Adrenal gland (tissue), 5 donors: ENCODE data around the gene IL1B.

ENCODE experiments used
- CTCF ChIP-seq, 6 experiments: fragments of 450-650 bp in 4 of 6; fragments of 200-600 bp in 2 of 6; sonication (generic) in 1 of 6; IDR thresholded peaks; 1 replicate in 5 of 6; 2 replicates in 1 of 6; pipeline versions ENCODE4 v1.5.1 to v1.8.0; 2016 to 2021; ENCODE audit warnings: antibody characterized with exemption in 6 of 6, mild to moderate bottlenecking in 2 of 6, moderate library complexity in 1 of 6
- POLR2A ChIP-seq, 2 donors: fragments of 450-650 bp; IDR thresholded peaks; one replicate each; pipeline ENCODE4 v1.6.1; 2017; ENCODE audit warnings: antibody characterized with exemption in 2 of 2, mild to moderate bottlenecking in 2 of 2, moderate library complexity in 1 of 2
- donor health status: DM: no; HTN: no; CAD: no.

- no peak for TF ChIP-seq CTCF (IDR thresholded peaks at IDR 0.05)
- TF ChIP-seq POLR2A (IDR thresholded peaks at IDR 0.05) = no peak
Measured at GRCh38 chr2:112849956-112850355, 13.4 kb upstream of the IL1B start.
